HK-2 (cell line): ENCODE measurements around the gene RAB3D.
"Not testable (repeated sequence)": the region's sequence is repeated elsewhere in the genome, so short reads cannot be mapped to it uniquely, and the experiment has no call there.

Experiments
- DNase-seq: peaks from one replicate; pipeline ENCODE4 v3.0.0-alpha.2; 2018; ENCODE audit not compliant: unreplicated experiment

Gene RAB3D, protein sequence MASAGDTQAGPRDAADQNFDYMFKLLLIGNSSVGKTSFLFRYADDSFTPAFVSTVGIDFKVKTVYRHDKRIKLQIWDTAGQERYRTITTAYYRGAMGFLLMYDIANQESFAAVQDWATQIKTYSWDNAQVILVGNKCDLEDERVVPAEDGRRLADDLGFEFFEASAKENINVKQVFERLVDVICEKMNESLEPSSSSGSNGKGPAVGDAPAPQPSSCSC

GRCh38 chr19:11339254-11340098 lies at the start of gene RAB3D:
TSS of gene RAB3D (minus strand) at chr19:11339657. CDS start at chr19:11337399, 2,258 bp downstream.
- peak; percentile 86 for DNase-seq

- DNase-seq: no peak
Measured at GRCh38 chr19:11387162-11388034, 47.9 kb upstream of the RAB3D start.

- DNase-seq: no peak
Measured at GRCh38 chr19:11384778-11385129, 45.3 kb upstream of the RAB3D start.

- DNase-seq: no peak
Measured at GRCh38 chr19:11383706-11384048, 44.2 kb upstream of the RAB3D start.

- DNase-seq: peak; percentile 74
Measured at GRCh38 chr19:11382898-11383705, 43.6 kb upstream of the RAB3D start.

DNA sequence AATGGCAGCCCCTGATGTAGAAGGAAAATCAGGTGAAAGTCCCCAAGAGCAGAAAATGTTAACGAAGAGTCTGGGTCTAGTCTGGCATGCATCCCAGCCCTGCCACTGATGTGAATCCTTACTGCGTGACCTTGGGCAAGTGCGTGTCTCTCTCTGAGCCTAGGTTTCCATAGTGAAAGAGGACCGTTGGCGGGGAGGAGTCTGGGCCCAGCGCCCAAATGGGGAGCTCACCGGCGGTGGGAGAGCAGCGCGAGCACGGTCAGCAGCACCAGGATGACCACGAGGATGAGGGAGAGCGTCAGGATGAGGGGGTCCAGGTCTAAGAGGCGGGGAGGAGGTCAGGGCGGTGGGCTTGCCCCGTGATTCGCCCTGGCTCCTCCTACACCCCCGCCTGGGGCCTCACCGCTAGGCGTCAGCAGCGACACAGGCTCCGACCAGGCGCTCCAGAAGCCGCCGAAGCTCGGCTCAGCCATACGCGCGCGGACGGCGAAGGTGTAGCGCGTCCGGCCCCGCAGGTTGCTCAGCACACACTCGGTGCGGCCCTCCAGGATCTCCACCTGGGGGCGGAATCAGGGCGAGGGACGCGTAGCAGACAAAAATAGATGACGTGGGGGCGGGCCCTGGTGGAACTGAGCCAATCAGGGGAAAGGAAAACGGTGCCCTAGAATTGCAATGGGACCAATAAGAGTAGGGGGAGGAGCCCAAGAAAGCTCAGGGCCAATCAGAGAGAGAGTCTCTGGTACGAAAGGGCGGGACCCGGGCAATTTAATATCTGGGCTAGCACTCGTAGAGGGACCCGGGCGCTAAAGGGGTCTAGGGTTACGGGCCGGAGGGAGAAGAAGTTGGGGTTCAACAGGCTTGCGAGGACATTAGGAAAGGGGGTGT lies 41.4 kb upstream of the RAB3D start:
- DNase-seq: peak; percentile 88

GRCh38 chr19:11379857-11380350 lies 40.4 kb upstream of the RAB3D start:
- no peak for DNase-seq

DNA sequence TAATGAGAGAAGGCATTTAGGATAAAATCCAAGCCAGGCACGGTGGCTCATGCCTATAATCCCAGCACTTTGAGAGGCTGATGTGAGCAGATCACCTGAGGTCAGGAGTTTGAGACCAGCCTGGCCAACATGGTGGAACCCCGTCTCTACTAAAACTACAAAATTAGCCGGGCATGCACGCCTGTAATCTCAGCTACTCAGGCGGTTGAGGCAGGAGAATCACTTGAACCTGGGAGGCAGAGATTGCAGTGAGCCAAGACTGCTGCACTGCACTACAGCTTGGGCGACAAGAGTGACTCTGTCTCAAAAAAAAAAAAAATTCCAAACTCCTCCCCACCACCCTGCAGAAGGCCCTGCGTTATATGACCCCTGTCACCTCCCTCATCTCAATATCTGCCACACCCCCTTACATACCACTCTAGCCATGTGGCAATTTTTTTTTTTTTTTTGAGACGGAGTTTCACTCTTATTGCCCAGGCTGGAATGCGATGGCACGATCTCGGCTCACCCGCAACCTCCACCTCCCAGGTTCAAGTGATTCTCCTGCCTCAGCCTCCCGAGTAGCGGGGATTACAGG lies 39.9 kb upstream of the RAB3D start:
- DNase-seq: not testable (repeated sequence)

GRCh38 chr19:11378319-11379189 lies 39.1 kb upstream of the RAB3D start:
- DNase-seq: peak; percentile 35

- DNase-seq: no peak
Measured at GRCh38 chr19:11377756-11378155, 38.3 kb upstream of the RAB3D start.

GRCh38 chr19:11377237-11377636 lies 37.8 kb upstream of the RAB3D start:
- peak; percentile 49 for DNase-seq

- peak; percentile 59 for DNase-seq
Measured at GRCh38 chr19:11375143-11375948, 35.9 kb upstream of the RAB3D start.

GRCh38 chr19:11374433-11375142 lies 35.1 kb upstream of the RAB3D start, which contains the start of gene SWSAP1:
TSS of gene SWSAP1 (plus strand) at chr19:11374666. CDS start at chr19:11374681, 15 bp downstream.
- peak; percentile 99 for DNase-seq

- DNase-seq: no peak
Measured at GRCh38 chr19:11373885-11374432, 34.5 kb upstream of the RAB3D start.

DNA sequence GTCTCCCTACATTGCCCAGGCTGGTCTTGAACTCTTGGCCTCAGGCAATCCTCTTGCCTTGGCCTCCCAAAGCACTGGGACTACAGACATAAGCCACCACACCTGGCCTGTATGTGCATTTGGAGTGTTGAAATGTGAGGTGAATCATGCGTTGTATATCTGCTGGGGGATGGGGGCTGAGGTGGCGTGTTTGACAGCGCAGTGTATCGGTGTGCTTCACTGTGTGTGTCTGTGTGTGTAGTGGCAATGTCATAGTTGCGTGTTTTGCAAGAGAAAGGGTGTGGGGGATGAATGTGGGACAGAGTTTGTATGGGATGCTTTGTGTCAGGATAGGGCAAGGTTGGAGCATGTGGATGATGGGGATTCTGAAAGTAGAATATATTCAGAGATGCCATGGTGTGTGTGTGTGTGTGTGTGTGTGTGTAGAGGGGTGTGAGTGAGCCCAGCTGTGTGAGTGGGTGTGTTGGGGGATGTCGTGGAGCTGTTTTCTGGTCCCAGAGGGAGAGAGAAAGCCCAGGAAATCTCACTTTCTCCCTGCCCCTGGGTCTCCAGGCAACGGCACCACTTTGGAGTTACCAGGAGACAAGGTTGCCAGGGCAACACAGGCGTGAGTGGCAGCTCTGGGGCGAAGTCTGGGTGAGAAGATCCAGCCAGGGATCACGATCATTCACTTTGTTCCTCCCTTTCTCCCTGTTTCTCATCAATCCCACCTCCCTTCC lies 33.9 kb upstream of the RAB3D start:
- no peak for DNase-seq

GRCh38 chr19:11370744-11371143 lies 31.3 kb upstream of the RAB3D start:
- no peak for DNase-seq
